Stimulated activated CD8-positive, alpha-beta memory T cell treated with anti-CD3 and anti-CD28 coated beads, Interleukin-15, amount 100 ng/mL, for 48 hours (primary cell): ENCODE results near the gene NFATC2.
"Not testable (repeated sequence)": the region's sequence is repeated elsewhere in the genome, so short reads cannot be mapped to it uniquely, and the experiment has no call there.

Source experiments
- DNase-seq, 2 donors: peaks; one replicate each; pipeline ENCODE4 v3.0.0-alpha.2; 2020; ENCODE audit warnings: low read depth in 2 of 2

The NFATC2 gene

GRCh38 chr20:51356871-51357270 lies 185.6 kb downstream of the NFATC2 start:
- no peak for DNase-seq

GRCh38 chr20:51354769-51355319 lies 187.7 kb downstream of the NFATC2 start:
- DNase-seq = no peak

GRCh38 chr20:51354191-51354768 lies 188.2 kb downstream of the NFATC2 start:
- no peak for DNase-seq

- no peak for DNase-seq
Observed at GRCh38 chr20:51353491-51353890, 189.0 kb downstream of the NFATC2 start.

DNA sequence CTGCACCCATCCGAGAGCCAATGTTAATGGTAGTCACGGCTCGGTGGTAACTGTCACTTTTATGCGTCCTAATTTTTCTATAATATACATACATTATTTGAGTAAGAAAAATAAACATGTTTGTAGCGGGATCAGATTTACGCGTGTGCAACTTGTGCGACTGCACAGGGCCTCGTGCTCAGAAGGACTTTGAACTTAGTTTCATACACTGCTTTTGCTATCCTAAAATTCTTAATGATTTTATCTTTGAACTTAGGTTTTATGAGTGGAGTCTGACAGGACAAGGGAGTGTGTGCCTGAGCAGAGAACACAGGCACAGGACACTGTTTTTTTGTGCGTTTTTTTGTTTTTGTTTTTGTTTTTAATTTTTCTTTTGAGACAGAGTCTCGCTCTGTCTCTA lies 189.7 kb downstream of the NFATC2 start:
- DNase-seq = no peak

GRCh38 chr20:51350941-51351631 lies 191.4 kb downstream of the NFATC2 start:
- DNase-seq = no peak

GRCh38 chr20:51348876-51349275 lies 193.6 kb downstream of the NFATC2 start:
- no peak for DNase-seq

- no peak for DNase-seq
Observed at GRCh38 chr20:51347831-51348230, 194.7 kb downstream of the NFATC2 start.

- no peak for DNase-seq
Observed at GRCh38 chr20:51346686-51347485, 195.6 kb downstream of the NFATC2 start.

GRCh38 chr20:51345601-51346101 lies 196.9 kb downstream of the NFATC2 start:
- DNase-seq = no peak

DNA sequence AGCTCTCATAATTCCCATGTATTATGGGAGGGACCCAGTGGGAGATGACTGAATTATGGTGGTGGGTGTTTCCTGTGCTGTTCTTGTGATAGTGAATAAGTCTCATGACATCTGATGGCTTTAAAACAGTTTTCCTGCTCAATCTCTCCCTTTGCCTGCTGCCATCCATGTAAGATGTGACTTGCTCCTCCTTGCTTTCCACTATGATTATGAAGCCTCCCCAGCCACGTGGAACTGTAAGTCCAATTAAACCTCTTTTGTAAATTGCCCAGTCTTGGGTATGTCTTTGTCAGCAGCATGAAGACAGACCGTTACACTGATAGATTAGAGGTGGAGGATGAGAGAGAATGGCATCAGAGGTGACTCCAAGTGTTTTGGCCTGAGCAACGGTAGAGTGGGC lies 198.7 kb downstream of the NFATC2 start:
- not testable (repeated sequence) for DNase-seq

GRCh38 chr20:51342510-51343236 lies 199.8 kb downstream of the NFATC2 start:
- DNase-seq = no peak

DNA sequence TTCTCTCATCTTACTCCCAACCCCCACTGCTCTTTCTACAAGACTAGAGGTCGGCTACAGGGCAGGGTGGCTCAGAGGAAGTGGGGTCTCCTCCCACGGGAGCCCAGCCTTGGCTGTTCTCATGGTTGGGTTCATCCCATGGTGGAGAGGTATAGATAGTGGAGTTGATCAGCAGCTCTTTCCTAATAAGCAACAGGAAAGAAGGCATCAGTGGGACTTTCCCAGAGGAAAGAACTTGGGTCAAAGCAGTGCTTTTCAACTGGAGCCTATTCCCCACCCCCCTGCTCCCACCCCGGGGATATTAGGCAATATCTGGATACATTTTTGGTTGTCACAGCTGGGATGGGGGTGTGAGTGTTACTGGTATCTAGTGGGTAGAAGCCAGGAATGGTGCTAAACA lies 200.9 kb downstream of the NFATC2 start:
- DNase-seq = no peak

DNA sequence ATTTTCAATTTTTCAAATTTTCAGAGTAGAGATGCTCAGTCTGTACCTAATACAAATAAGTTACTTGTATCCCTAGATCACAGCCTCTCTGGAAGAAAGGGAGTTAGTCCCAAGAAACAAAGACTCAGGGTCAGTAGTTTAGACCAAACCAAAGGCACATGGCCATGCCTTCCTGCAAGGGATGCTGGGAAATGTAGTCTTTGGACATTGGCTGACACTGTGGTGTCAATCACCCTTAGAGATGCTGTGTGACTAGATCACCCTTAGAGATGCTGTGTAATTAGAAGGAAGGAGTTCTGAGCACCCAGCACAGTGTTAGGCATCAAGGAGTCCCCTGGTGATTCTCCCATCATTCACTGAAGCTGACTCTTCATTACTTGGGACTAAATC lies 202.1 kb downstream of the NFATC2 start:
- no peak for DNase-seq

DNA sequence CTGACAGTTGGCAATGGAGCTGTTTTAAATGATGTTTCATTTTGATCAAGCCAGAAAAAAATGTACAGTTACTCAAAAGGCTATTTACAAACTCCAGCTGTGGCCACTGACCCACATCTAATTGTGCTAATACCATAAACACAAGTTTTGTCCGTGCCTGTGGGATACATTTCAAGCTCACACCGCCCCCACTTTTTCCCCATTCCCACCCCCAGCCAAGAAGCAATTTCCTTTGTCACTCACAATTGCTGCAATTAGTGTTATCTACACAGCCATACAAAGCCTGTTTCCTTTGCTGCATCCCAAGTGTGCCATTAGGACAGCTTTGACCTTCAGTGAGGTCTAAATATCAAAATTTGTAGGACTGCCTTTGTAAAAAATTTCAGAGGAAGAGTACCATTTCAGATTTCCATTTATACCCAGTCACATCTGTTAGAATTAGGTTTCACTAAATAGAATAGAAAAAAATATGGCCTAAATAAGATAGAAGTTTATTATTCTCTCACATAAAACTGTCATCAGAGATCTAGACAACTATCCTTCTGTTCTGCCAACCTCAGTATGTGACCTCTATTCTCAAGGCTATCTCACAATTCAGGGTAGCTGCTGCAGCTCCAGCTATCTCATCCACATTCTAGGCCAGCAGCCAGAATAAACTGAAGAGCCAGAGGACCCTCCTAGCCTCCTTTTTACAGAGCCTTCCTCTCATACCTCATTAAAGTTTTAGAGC lies 202.6 kb downstream of the NFATC2 start:
- DNase-seq = no peak

DNA sequence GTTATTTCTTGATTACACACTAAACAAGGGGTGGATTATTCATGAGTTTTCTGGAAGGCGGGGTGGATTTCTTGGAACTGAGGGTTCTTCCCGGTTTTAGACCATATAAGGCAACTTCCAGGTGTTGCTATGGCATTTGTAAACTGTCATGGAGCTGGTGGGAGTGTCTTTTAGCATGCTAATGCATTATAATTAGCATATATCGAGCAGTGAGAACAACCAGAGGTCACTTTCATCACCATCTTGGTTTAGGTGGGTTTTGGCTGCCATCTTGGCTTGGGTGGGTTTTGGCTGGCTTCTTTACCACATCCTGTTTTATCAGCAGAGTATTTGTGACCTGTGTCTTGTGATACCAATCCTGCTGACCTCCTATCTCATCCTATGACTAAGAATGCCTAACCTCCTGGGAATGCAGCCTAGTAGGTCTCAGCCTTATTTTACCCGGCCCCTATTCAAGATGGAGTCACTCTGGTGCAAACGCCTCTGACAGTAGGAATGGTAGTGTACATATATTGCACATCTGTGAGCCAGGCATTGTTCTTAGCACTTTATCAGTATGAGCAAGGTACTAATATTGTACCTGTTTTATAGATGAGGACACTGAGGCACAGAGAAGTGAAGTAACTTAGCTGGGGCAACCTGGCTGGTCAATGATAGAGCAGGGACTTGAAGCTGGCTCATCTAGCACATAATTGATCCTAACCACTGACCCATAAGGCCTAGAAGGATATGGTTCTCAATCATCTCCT lies 203.7 kb downstream of the NFATC2 start:
- no peak for DNase-seq

DNA sequence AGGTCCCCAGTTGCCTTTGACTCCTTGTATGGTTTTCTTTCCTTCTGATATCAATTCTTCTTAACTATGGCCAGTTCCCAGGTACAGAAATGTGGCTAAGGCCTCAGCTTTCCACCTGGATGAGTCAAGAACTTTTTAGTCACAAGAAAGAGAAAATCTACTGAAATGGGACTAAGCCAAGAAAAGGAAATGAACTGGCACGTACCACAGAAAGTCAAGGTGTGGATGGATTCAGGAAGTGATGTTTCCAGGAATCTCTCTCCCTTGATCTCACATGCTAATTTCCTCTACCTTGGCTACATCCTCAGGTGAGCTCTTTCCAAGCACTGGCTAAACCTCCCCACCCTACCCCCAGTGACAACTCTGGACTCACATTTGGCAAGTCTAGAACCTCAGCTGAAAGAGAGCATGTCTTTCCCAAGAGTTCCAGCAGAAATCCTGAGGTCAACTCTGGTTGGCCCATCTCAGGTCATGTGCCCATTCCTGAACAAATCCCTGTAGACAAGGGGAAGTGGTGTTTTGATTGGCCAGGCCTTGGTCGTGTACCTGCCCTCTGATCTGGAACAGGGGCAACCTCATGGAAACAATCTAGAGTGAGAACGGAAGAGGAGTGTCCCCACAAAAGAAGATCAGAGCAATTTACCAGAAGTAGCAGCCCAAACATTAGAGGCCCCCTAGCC lies 205.3 kb downstream of the NFATC2 start:
- no peak for DNase-seq
